Endothelial cell of umbilical vein (primary cell): ENCODE measurements around the gene L2HGDH. TPM values are rescaled to one million over a fixed set of nuclear protein-coding genes. Genes with fewer than 3 reads are reported as not detected.

Source experiments
- BruUV-seq: library from RNA; stranded (reverse); fragments of 400-500 nt; replicated peaks from 2 replicates; lab custom pipeline; 2021; lab: Mats Ljungman, UMichigan
- CTCF ChIA-PET: fragments of 300-600, 350-600 bp; sonication (Branson Sonifier 250); formaldehyde crosslinking; loops from one replicate; lab custom pipeline; 2021; ENCODE audit warnings: antibody characterized with exemption, inconsistent platforms; lab: Charles Lee
- POLR2A ChIA-PET: fragments of 300-600, 350-600 bp; sonication (Branson Sonifier 250); formaldehyde crosslinking; loops from one replicate; lab custom pipeline; 2021; ENCODE audit warnings: antibody characterized with exemption, inconsistent platforms; lab: Charles Lee
- DNase-seq: peaks from one replicate; pipeline ENCODE4 v3.0.0-alpha.2; 2011; ENCODE audit warnings: low read depth, low spot score
- FAIRE-seq: peaks from 2 replicates; lab custom pipeline; 2011; peaks lifted over from hg19 to GRCh38; lab: Jason Lieb, UNC
- H2AFZ ChIP-seq: 2 replicates; pipeline ENCODE4 v1.6.0; 2012; ENCODE audit warnings: low read depth, low read length, control low read depth, inconsistent platforms
- H3K27ac ChIP-seq: 2 replicates; pipeline ENCODE4 v1.5.1; 2011; ENCODE audit warnings: low read depth, mild to moderate bottlenecking, control low read depth, low read length, moderate library complexity; ENCODE audit not compliant: insufficient read depth
- H3K27me3 ChIP-seq, 2 experiments: 2 replicates each; pipeline versions ENCODE4 v1.6.0 to v1.6.1; 2011; ENCODE audit warnings: low read length in 2 of 2, mixed read lengths in 1 of 2; ENCODE audit not compliant: control insufficient read depth in 2 of 2, insufficient read depth in 2 of 2
- H3K36me3 ChIP-seq, 2 experiments: 2 replicates in 1 of 2; 3 replicates in 1 of 2; pipeline ENCODE4 v1.5.1; 2011; ENCODE audit warnings: low read length in 2 of 2, mild to moderate bottlenecking in 1 of 2, moderate library complexity in 1 of 2; ENCODE audit not compliant: control insufficient read depth in 2 of 2, insufficient read depth in 2 of 2; ENCODE audit errors: extremely low read depth in 1 of 2
- H3K4me1 ChIP-seq: 3 replicates; pipeline ENCODE4 v1.5.1; 2011; ENCODE audit warnings: mild to moderate bottlenecking, low read length; ENCODE audit not compliant: control insufficient read depth, insufficient read depth; ENCODE audit errors: extremely low read depth
- H3K4me2 ChIP-seq: 2 replicates; pipeline ENCODE4 v1.6.1; 2011; ENCODE audit warnings: low read length, control low read depth, mixed read lengths; ENCODE audit not compliant: insufficient read depth
- H3K4me3 ChIP-seq, 3 experiments: fragments of 200-600 bp in 1 of 3; sonication (generic), shearing (Covaris generic) in 1 of 3; replicated peaks in 1 of 3; 2 replicates each; pipeline ENCODE4 v1.5.1; 2011 to 2016; ENCODE audit warnings: control low read depth in 3 of 3, low read length in 3 of 3, mild to moderate bottlenecking in 2 of 3, inconsistent platforms in 1 of 3, low read depth in 1 of 3, moderate library complexity in 1 of 3; ENCODE audit not compliant: insufficient read depth in 1 of 3
- H3K79me2 ChIP-seq: 2 replicates; pipeline ENCODE4 v1.6.0; 2012; ENCODE audit warnings: low read length, inconsistent platforms; ENCODE audit not compliant: control insufficient read depth, insufficient read depth
- H3K9ac ChIP-seq: replicated peaks from 2 replicates; pipeline ENCODE3; 2011; ENCODE audit warnings: low read length, control low read depth; ENCODE audit not compliant: insufficient read depth; ENCODE audit errors: extremely low read depth
- H3K9me1 ChIP-seq: replicated peaks from 3 replicates; pipeline ENCODE4 v1.6.0; 2011; ENCODE audit warnings: mild to moderate bottlenecking, low read length; ENCODE audit not compliant: control insufficient read depth, insufficient read depth; ENCODE audit errors: extremely low read depth
- H3K9me3 ChIP-seq: replicated peaks from 2 replicates; pipeline ENCODE4 v1.5.1; 2012; ENCODE audit warnings: low read length, inconsistent platforms; ENCODE audit not compliant: control insufficient read depth, insufficient read depth
- H4K20me1 ChIP-seq: replicated peaks from 2 replicates; pipeline ENCODE3; 2011; ENCODE audit warnings: mild to moderate bottlenecking, low read length; ENCODE audit not compliant: control insufficient read depth, insufficient read depth; ENCODE audit errors: extremely low read depth
- EZH2 ChIP-seq: IDR thresholded peaks from 2 replicates; pipeline ENCODE4 v1.6.1; 2012; ENCODE audit warnings: borderline replicate concordance, low read depth, mild to moderate bottlenecking, moderate library complexity, low read length, inconsistent platforms; ENCODE audit not compliant: severe bottlenecking
- FOS ChIP-seq: IDR thresholded peaks from 2 replicates; pipeline ENCODE4 v1.6.1; 2011; ENCODE audit warnings: mild to moderate bottlenecking, low read length, moderate library complexity, borderline replicate concordance; ENCODE audit not compliant: insufficient read depth
- GATA2 ChIP-seq: IDR thresholded peaks from 2 replicates; pipeline ENCODE4 v1.7.0; 2011; ENCODE audit warnings: low read depth, mild to moderate bottlenecking, moderate library complexity, mixed read lengths, low read length; ENCODE audit not compliant: insufficient read length, insufficient read depth
- JUN ChIP-seq: IDR thresholded peaks from 2 replicates; pipeline ENCODE4 v1.6.1; 2011; ENCODE audit warnings: borderline replicate concordance, low read depth; ENCODE audit not compliant: insufficient read length, insufficient read depth
- MYC ChIP-seq: IDR thresholded peaks from one replicate; pipeline ENCODE4 v1.6.1; 2011; ENCODE audit warnings: mild to moderate bottlenecking, low read depth, low read length
- POLR2A ChIP-seq: IDR thresholded peaks from 2 replicates; pipeline ENCODE4 v1.6.1; 2012; ENCODE audit warnings: low read depth, mild to moderate bottlenecking, control low read depth, low read length
- POLR2AphosphoS5 ChIP-seq: IDR thresholded peaks from 2 replicates; pipeline ENCODE4 v1.6.1; 2012; ENCODE audit warnings: low read depth, mild to moderate bottlenecking, control low read depth, low read length, moderate library complexity; ENCODE audit not compliant: insufficient read depth
- dilution Hi-C: fragments of 300-500 bp; cut with MboI; formaldehyde crosslinking; loops from one replicate; pipeline ENCODE4 v1.15.0; 2019; ENCODE audit warnings: low sequenced_read_pairs; ENCODE audit not compliant: extremely low pct_ligation_motif_present
- intact Hi-C: fragments of 100-400 bp; cut with micrococcal nuclease; formaldehyde crosslinking; loops from one replicate; pipeline ENCODE4 v1.10.0; 2022
- microRNA-seq: library from miRNA; unstranded; fragments of <30 nt; microRNA quantifications from one replicate; pipeline ENCODE4 v1.2.0, GENCODE V29; 2021; ENCODE audit warnings: borderline number of aligned reads, borderline replicate concordance
- polyA plus RNA-seq, 4 experiments: library from polyadenylated mRNA; depleted of rRNA in 3 of 4; stranded (reverse) in 3 of 4; unstranded in 1 of 4; fragments of >200 nt; gene quantifications; 2 replicates each; pipeline versions ENCODE4 v1.2.1 to v1.2.3, GENCODE V29; 2011 to 2012; ENCODE audit warnings: missing spikeins in 1 of 4
- small RNA-seq: library from RNA; depleted of rRNA; stranded (forward); fragments of <200 nt; gene quantifications from one replicate; pipeline ENCODE3, GENCODE V24; 2012; ENCODE audit warnings: low replicate concordance, low read depth; ENCODE audit not compliant: insufficient read depth, insufficient read length
- total RNA-seq: library from RNA; stranded (reverse); gene quantifications from 2 replicates; pipeline ENCODE4 v1.2.3, GENCODE V29; 2021
- TF ChIP-seq, protein P1 (sequence below): IDR thresholded peaks from 2 replicates; pipeline ENCODE4 v1.6.1; 2011; ENCODE audit not compliant: insufficient read depth, insufficient read length
- TF ChIP-seq, protein P2 (sequence below), 2 donors: IDR thresholded peaks; 1 replicate in 1 of 2; 2 replicates in 1 of 2; pipeline ENCODE4 v1.5.1; 2011; ENCODE audit warnings: low read length in 2 of 2, mild to moderate bottlenecking in 2 of 2, moderate library complexity in 2 of 2, control low read depth in 1 of 2, inconsistent platforms in 1 of 2, low read depth in 1 of 2; ENCODE audit not compliant: insufficient read depth in 1 of 2; ENCODE audit errors: extremely low read depth in 1 of 2

Gene L2HGDH
- total and polyA plus RNA-seq, 2 donors (not counting 3 experiments of a cell fraction or from before 2014, with no cell fraction given) = 2.5 to 5.3 TPM

DNA sequence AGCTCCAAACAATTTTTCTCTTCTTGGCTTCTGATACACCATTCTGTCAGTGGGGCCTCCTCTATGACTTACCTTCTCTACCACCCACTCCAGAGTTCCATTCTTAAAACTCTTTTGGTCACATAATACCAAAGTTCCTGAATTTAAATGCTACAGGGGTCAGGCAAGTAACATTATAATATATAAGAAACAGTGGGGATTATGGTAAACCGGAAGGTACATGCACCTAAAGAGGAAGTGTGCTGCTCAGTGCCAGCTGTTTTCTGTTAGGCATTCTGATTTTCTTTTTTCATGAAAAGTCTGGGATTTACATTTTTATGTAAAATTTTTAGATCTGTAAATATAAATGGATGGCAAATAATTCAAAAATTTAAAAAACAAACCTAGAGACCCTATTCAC lies 120.5 kb downstream of the L2HGDH start:
- no peak for TF ChIP-seq MYC
- no peak for TF ChIP-seq JUN
- TF ChIP-seq POLR2A = no peak
- TF ChIP-seq EZH2 = no peak
- TF ChIP-seq GATA2 = no peak
- TF ChIP-seq FOS = no peak
- no peak for TF ChIP-seq POLR2AphosphoS5
- TF ChIP-seq, protein P1, sequence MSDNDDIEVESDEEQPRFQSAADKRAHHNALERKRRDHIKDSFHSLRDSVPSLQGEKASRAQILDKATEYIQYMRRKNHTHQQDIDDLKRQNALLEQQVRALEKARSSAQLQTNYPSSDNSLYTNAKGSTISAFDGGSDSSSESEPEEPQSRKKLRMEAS = no peak
- TF ChIP-seq, protein P2, sequence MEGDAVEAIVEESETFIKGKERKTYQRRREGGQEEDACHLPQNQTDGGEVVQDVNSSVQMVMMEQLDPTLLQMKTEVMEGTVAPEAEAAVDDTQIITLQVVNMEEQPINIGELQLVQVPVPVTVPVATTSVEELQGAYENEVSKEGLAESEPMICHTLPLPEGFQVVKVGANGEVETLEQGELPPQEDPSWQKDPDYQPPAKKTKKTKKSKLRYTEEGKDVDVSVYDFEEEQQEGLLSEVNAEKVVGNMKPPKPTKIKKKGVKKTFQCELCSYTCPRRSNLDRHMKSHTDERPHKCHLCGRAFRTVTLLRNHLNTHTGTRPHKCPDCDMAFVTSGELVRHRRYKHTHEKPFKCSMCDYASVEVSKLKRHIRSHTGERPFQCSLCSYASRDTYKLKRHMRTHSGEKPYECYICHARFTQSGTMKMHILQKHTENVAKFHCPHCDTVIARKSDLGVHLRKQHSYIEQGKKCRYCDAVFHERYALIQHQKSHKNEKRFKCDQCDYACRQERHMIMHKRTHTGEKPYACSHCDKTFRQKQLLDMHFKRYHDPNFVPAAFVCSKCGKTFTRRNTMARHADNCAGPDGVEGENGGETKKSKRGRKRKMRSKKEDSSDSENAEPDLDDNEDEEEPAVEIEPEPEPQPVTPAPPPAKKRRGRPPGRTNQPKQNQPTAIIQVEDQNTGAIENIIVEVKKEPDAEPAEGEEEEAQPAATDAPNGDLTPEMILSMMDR (IDR thresholded peaks at IDR 0.05; ENCODE audit: extremely low read depth in 1 of 2, insufficient read depth in 1 of 2, low read depth in 1 of 2, low read length in 2 of 2) = no peak
- H2AFZ ChIP-seq = no peak overlapping the region
- DNase-seq = no peak
- no peak overlapping the region for H3K4me3 ChIP-seq
- H3K9me1 ChIP-seq = no peaks in the 10 kb centered on the region
- no peak overlapping the region for H3K9ac ChIP-seq
- no peaks in the 10 kb centered on the region for H3K36me3 ChIP-seq
- H4K20me1 ChIP-seq = no peaks in the 10 kb centered on the region
- BruUV-seq = no TSS peak
- ChIA-PET POLR2A (no interaction called here), CTCF (interaction anchor here (1.8 kb wide), 1 partner anchor 17 kb away, joined by 3 read pairs; no protein-coding TSS in a partner anchor)
- H3K79me2 ChIP-seq = no peaks in the 10 kb centered on the region
- dilution Hi-C loops (no loop called here), intact Hi-C loops (no loop called here)
- H3K4me1 ChIP-seq = no peaks in the 10 kb centered on the region
- no peak overlapping the region for H3K4me2 ChIP-seq
- no peaks in the 10 kb centered on the region for H3K9me3 ChIP-seq
- no peaks in the 10 kb centered on the region for H3K27me3 ChIP-seq
- no peak overlapping the region for H3K27ac ChIP-seq
- FAIRE-seq = no peak

Small RNA genes within 50 kb of the gene (microRNA-seq; reads per million reads assigned to microRNA genes)
- not detected for gene MIR4504

Small RNA genes within 50 kb of the gene (small RNA-seq; reads per million reads assigned to genes)
- gene MIR4504 = not detected

Other genes starting within 250 kb of the L2HGDH start
- 6.9 and 9.2 TPM in 2 replicates for gene VCPKMT, start 195.7 kb downstream of the L2HGDH start, total RNA-seq
- 2.6 and 3.5 TPM in 2 replicates for gene VCPKMT, start 195.7 kb downstream of the L2HGDH start, polyA plus RNA-seq
- gene SOS2, start 80.7 kb downstream of the L2HGDH start, total RNA-seq = 21.3 and 23.7 TPM in 2 replicates
- gene SOS2, start 80.7 kb downstream of the L2HGDH start, polyA plus RNA-seq = 6.2 and 6.7 TPM in 2 replicates
- 7.9 and 13.9 TPM in 2 replicates for gene DMAC2L, start 95 bp upstream of the L2HGDH start, total RNA-seq
- gene DMAC2L, start 95 bp upstream of the L2HGDH start, polyA plus RNA-seq = 16.1 and 19.2 TPM in 2 replicates
- gene CDKL1, start 84.7 kb upstream of the L2HGDH start, total RNA-seq = 9.7 and 14.2 TPM in 2 replicates
- gene CDKL1, start 84.7 kb upstream of the L2HGDH start, polyA plus RNA-seq = 1.6 and 2.6 TPM in 2 replicates
- 60.1 and 73.7 TPM in 2 replicates for gene MAP4K5, start 220.3 kb upstream of the L2HGDH start, total RNA-seq
- gene MAP4K5, start 220.3 kb upstream of the L2HGDH start, polyA plus RNA-seq = 13.8 and 17.4 TPM in 2 replicates
- gene ATL1, start 247.9 kb upstream of the L2HGDH start, total RNA-seq = 2.8 and 5.1 TPM in 2 replicates
- gene ATL1, start 247.9 kb upstream of the L2HGDH start, polyA plus RNA-seq = 1.1 and 1.4 TPM in 2 replicates